HG02642 (cell line): ENCODE results near the gene RGS7BP.

Experiments used
- ATAC-seq: cut with Tn5 transposase; IDR thresholded peaks from one replicate; pipeline ENCODE4 v1.9.1; 2021; ENCODE audit warnings: mild to moderate bottlenecking; ENCODE audit not compliant: unreplicated experiment, poor library complexity

RGS7BP gene

DNA sequence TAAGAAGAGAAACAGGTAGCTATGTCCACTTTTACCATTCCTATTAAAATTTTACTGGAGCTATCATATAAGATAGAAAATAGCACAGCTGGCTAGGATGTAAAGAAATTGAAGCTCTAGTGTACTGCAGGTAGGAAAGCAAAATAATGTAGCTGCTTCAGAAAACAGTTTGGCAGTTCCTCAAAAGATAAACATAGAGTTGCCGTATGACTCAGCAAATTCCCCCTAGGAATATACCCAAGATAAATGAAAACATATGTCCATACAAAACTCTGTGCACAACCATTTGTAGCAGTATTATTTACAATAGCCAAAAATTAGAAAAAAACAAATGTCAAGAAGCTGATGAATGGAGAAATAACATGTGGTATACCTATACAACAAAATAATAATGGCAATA lies 119.9 kb downstream of the RGS7BP start:
- no peak for ATAC-seq

DNA sequence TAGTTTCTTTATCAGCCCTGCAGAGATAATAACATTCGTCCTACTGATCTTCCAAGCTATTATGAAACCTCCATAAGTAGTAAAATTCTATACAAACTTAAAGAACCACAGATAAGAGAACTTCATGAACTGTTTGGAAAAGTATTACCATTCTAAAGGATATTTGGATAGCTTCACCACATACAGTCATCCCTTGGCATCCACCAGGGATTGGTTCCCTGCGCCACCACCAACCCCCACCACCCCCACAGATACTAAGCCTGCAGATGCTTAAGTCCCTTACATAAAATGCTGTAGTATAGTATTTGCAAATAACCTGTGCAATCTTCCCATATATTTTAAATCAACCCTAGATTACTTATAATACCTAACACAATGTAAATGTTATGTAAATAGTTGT lies 123.1 kb downstream of the RGS7BP start:
- no peak for ATAC-seq

DNA sequence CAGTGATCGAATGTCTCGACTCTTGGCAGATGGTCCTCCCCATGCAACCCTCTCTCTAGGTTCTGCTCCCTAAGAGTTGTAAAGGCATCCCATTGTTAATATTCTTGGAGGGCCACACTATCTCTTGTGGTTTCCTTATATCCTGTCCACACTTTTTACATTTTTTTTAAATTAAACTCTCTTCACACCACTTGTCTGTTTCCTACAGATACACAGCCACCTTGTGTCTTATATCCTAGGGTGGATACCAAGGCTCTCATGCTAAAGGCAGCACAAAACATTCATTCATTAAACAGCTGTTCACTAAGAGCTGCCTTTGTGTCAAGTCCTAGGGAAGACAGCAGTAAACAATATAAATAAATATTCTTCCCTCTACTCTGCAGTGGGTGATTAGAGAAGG lies 124.0 kb downstream of the RGS7BP start:
- no peak for ATAC-seq

DNA sequence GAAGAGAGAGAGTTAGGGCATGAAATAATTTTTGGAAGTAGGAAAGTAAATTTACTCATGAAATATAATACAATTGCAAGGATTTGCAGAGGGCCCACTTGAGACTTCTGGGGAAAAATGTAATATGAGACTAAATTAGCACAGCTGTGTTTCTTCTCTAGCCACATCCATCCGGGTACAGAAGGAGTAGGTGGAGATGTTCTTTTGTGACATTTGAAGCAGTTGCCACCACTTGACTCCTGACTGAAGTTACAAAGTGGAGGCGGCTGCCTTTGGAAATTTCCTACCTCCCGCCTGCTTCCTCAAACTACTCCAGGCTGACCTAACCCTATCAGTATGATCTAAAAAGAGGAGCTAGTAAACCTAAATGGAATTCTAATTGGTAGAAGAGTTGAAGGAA lies 126.4 kb downstream of the RGS7BP start:
- ATAC-seq = no peak

DNA sequence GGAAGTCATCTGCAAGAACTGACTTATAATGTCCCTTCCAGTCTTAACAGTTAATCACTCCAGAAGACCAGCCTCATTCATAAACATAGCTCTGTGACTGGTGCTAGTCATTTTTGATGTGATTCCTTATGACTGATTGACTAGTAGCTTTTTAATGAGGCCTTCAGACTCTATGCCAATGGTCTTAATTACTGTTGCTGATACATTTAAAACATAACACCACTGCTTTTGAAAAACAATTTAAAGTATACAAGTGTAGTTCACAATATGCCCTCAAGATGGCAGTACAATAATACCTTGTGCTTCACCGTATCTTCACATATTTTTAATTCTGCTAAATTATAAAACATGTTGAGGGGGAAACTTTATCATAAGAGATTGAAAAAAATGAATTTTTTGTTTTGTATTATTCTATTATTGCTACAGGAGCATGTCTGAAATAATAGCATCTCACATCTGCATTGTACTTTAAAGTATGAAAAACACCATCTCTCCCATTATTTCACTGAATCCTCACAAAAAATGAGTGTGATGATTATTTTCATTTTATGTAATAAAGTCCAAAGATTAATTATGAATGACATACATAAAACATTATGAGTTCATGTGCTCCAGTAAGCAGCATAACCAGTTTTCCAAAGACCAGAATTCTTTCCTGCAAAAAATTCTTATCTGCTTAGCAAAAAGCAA lies 129.3 kb downstream of the RGS7BP start:
- no peak for ATAC-seq

DNA sequence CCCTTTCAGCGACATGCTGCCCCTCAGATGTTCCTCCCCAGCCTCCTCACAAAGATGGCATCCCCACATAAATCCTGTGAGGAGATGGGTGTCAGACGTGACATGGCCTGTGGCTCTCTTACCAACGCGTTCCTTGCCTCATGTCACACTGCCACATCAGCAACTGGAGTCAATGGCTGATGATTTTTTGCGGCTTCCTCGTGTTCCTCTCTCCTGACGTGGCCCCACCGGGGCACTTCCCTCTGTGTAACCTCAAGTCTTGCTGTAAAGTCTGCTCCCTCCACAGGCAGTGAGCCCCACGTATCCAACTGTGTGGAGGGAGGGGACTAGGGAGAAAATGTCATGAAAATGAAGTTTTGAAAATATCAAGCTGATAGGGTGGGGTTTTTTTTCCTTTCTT lies 131.3 kb downstream of the RGS7BP start:
- no peak for ATAC-seq

DNA sequence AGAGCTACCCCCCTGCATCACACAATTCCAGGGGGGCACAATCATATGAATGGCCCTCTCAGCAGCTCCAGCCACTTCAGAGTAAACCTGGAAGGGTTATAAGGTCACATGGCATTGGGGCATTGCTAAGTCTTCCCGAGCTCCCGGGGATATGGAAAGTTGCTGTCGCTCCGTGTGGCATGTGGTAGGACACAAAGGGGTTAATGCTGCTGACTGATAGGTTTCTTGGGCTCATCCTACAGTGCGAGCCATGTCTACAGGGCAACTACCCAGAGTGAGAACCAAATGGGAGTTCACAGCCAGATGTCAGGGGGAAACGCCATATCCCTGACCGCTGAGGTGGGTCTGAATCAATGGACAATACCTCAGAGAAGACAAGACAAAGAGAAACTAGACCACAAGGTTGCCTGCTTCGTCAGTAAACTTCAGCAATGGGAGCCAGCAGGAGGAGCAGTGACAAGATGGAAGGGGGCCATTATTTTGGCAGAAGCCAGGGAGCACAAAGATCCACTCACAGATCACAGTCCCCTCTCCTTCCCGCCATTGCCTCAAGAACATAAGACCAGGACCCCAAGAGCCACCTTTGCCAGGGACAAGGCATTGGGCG lies 132.1 kb downstream of the RGS7BP start:
- ATAC-seq = no peak

DNA sequence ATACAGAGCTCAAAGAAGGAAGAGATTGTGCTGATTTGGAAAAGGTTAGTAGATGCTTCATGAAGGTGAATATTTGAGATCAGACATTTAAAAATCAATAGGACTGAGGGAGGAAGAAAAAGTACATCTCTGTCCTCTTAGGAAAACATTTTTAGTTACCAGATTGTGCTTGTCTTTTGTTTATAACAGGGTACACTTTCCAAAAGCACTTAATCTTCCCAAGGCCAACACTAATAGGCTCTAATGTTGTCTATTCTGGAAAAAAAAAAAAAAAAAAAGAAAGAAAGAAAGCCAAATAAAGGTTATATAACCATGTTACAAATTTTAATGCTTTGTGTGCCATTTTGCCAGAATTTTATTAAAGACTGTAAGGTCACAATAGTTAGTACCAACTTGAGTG lies 139.0 kb downstream of the RGS7BP start:
- ATAC-seq = no peak

DNA sequence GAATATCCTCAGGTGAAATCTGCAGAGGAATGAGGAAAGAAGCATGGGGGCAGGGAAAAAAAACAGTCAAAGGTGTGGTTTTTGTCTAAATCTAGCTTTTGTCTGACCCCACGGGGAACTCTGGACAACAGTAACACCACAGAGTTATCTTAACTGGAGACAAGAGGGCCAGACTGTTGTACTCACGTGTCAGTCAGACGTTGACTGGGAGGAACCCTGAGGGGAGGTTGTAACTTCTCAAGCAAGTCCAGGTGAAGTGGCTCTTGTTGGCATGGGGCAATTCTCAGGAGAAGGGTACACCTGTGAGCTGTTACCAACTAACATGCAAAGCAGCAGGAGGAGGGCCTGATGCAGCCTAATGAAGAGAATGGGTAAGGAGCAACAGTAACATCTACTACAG lies 140.4 kb downstream of the RGS7BP start:
- ATAC-seq = no peak

DNA sequence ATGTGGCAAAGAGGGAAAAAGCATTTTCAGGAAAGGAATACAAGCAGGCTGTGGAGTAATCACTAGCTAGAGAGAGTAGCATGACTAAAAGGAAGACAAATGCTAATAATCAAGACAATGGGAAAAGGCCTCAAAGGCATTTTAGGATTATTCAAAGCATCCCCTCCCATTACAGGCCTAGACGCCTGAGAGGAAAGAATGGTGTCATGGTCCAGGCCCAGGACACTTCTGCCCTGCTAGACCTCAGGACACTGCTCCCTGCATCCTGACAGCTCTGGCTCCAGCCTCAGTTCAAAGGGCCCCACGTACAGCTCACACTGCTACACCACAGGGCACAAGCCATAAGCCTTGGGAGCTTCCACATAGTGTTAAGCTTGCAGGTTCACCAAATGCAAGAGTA lies 143.7 kb downstream of the RGS7BP start:
- ATAC-seq = no peak

DNA sequence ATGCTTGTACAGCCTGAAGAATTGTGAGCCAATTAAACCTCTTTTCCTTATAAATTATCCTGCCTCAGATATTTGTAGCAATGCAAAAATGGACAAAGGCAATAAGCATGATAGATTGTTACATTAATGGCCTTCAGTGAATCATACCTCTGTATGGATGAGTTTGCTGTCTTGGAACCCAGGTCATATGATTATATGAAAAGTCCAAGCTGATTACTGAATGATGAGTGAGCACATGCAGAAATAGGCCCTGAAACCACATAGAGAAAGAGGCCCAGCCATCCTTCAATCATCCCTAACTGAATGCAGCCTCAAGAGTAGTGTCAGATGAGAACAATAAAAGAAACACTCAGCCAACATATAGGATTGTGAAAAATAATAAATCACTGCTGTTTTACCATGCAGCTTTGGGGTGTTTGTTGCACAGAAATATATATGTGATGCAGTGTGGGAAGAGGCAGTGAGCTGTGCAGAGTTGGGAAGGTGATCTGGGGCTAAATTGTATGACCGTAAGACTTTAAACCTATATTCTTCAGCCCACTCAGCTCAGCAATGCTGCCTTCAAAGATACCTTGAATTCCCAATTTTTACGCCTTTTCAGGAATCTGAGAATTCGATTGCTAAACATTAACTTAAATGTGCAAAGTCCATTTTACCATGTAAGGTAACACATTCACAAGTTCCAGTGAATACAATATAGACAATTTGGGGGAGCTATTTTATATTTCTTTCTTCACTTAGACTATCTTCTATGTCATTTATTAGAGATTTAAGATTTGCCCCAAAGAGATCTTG lies 148.1 kb downstream of the RGS7BP start:
- no peak for ATAC-seq

DNA sequence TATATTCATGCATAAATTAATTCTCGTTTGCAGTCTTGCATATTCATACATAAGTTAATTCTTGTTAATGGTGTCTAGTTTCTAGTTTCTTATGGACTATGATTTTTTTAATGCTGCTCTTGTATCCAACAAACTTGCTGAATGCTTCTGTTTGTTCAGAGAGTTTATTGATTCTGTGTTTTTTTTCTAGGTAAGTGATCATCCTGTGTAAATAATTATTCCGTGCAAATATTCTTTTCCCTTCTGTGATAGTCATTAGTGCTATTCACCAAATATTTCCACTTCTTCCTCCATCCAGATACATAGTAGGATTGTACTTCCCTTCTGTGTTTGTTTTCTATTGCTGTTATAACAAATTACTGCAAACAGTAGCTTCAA lies 148.7 kb downstream of the RGS7BP start:
- ATAC-seq = no peak

DNA sequence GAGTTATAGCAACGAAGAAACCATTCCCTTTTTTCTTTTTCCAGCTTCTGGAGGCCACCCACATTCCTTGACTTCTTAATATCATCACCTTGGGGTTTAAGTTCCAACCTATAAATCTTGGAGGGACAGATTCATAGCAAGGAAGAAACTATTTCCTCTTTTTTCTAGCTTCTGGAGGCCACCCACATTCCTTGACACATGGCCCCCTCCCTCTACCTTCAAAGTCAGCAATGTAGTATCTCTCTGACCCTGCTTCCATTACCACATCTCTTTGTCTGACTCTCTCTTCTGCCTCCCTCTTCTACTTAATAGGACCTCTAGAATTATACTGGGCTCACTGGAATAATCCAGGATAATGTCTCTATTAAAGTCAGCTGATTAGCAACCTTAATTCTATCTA lies 149.8 kb downstream of the RGS7BP start:
- ATAC-seq = no peak

DNA sequence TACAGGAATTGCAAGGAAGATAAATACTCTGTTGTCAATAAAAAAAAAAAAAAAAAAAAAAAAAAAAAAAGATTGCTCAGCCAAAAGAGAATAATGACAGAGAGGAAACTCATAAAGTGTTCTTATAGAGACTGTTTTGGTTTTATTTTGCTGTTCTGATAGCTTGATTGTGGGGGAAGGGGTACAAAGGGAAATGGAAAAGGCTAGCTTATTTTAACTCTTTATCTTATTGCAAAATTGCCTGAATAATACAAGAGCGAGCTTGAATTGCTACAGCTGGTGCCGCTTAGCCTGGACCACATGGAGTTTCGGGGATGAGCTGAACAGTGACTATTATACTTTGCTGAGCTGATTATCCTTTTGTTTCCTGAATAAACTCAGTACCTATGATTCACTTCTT lies 153.5 kb downstream of the RGS7BP start:
- no peak for ATAC-seq
